GM04503 (cell line): Measurements from ENCODE around the gene PMVK.

Experiments used
- DNase-seq: peaks from one replicate; pipeline ENCODE4 v3.0.0-alpha.2; 2012; ENCODE audit warnings: low read depth

PMVK gene

GRCh38 chr1:154945962-154946850 lies 9.7 kb upstream of the PMVK start:
- DNase-seq: no peak

- DNase-seq: no peak
Observed at GRCh38 chr1:154945160-154945961, 8.8 kb upstream of the PMVK start.

GRCh38 chr1:154944401-154945159 lies 8.1 kb upstream of the PMVK start:
- DNase-seq: no peak

- no peak for DNase-seq
Observed at GRCh38 chr1:154943649-154944400, 7.3 kb upstream of the PMVK start.

GRCh38 chr1:154941333-154942013 lies 5.0 kb upstream of the PMVK start:
- DNase-seq: no peak

- DNase-seq: no peak
Observed at GRCh38 chr1:154940651-154941194, 4.2 kb upstream of the PMVK start.

- no peak for DNase-seq
Observed at GRCh38 chr1:154940213-154940560, 3.7 kb upstream of the PMVK start.

- no peak for DNase-seq
Observed at GRCh38 chr1:154938604-154939399, 2.3 kb upstream of the PMVK start.

- no peak for DNase-seq
Observed at GRCh38 chr1:154937988-154938386, 1.5 kb upstream of the PMVK start.

GRCh38 chr1:154937085-154937987 lies 817 bp upstream of the PMVK start:
- peak; percentile 75 for DNase-seq

- DNase-seq: no peak
Observed at GRCh38 chr1:154935749-154936554, 567 bp downstream of the PMVK start.

GRCh38 chr1:154934358-154934948 lies 2.1 kb downstream of the PMVK start:
- DNase-seq: no peak

GRCh38 chr1:154931940-154932487 lies 4.5 kb downstream of the PMVK start:
- no peak for DNase-seq

- no peak for DNase-seq
Observed at GRCh38 chr1:154926201-154926600, 10.3 kb downstream of the PMVK start.

GRCh38 chr1:154925335-154926170 lies 11.0 kb downstream of the PMVK start:
- DNase-seq: no peak

- DNase-seq: no peak
Observed at GRCh38 chr1:154923695-154924094, 12.8 kb downstream of the PMVK start.
